A549 (cell line): Measurements from ENCODE around the gene IMP4. TPM values are rescaled to one million over a fixed set of nuclear protein-coding genes. Genes with fewer than 3 reads are reported as not detected.

Experiments
- ATAC-seq, 2 experiments: fragments of 200-7000 bp in 1 of 2; fragments of >200 bp in 1 of 2; cut with Nextera tagmentation in 1 of 2; cut with Tn5 transposase in 1 of 2; 3 replicates each; pipeline versions ENCODE4 v1.8.0 to v1.9.1; 2018 to 2020; ENCODE audit warnings: mild to moderate bottlenecking in 1 of 2, moderate library complexity in 1 of 2
- CTCF ChIA-PET: fragments of 300-600 bp; sonication (Branson Sonifier 250); formaldehyde crosslinking; extraction: SDS; loops from one replicate; lab custom pipeline; 2021; ENCODE audit warnings: antibody characterized with exemption, inconsistent platforms; lab: Yijun Ruan, JAX
- POLR2A ChIA-PET: fragments of 350-600 bp; formaldehyde crosslinking; extraction: SDS; loops from one replicate; lab custom pipeline; 2021; ENCODE audit warnings: antibody characterized with exemption, inconsistent platforms; lab: Yijun Ruan, JAX
- DNase-seq, 2 experiments: peaks; one replicate each; pipeline versions ENCODE4 v3.0.0 to v3.0.0-alpha.2; 2011 to 2016; ENCODE audit warnings: low read depth in 1 of 2, low spot score in 1 of 2
- FAIRE-seq: peaks from 2 replicates; lab custom pipeline; 2011; peaks lifted over from hg19 to GRCh38; lab: Jason Lieb, UNC
- H3K27ac ChIP-seq, 2 experiments: fragments of >200 bp; sonication (Bioruptor Twin); formaldehyde crosslinking; 3 replicates each; pipeline ENCODE4 v1.5.1; 2016 to 2017
- H3K4me1 ChIP-seq: fragments of >200 bp; sonication (Bioruptor Twin); formaldehyde crosslinking; 3 replicates; pipeline ENCODE4 v1.6.1; 2016
- H3K4me2 ChIP-seq: fragments of >200 bp; sonication (Bioruptor Twin); formaldehyde crosslinking; 3 replicates; pipeline ENCODE4 v1.6.1; 2016
- H3K4me3 ChIP-seq: fragments of >200 bp; sonication (Bioruptor Twin); formaldehyde crosslinking; 3 replicates; pipeline ENCODE4 v1.5.1; 2016
- H3K9me3 ChIP-seq: fragments of >200 bp; sonication (Bioruptor Twin); formaldehyde crosslinking; 3 replicates; pipeline ENCODE4 v1.6.1; 2016
- CBX2 ChIP-seq: fragments of 200-600 bp; sonication (generic); IDR thresholded peaks from 2 replicates; pipeline ENCODE4 v1.6.1; 2016; ENCODE audit warnings: low read depth, mild to moderate bottlenecking, borderline replicate concordance
- CBX8 ChIP-seq: fragments of 200-600 bp; sonication (generic); IDR thresholded peaks from 2 replicates; pipeline ENCODE4 v1.6.1; 2016
- CEBPB ChIP-seq, 2 experiments: fragments of >200 bp in 1 of 2; sonication (Bioruptor Twin) in 1 of 2; formaldehyde crosslinking in 1 of 2; IDR thresholded peaks; 2 replicates each; pipeline ENCODE4 v1.6.1; 2012 to 2016
- CHD2 ChIP-seq: fragments of 150-350 bp; IDR thresholded peaks from 2 replicates; pipeline ENCODE4 v1.6.1; 2014; ENCODE audit warnings: low read length; ENCODE audit not compliant: partially characterized antibody
- CHD4 ChIP-seq: fragments of 200-600 bp; sonication (generic); IDR thresholded peaks from 2 replicates; pipeline ENCODE4 v1.6.1; 2016; ENCODE audit warnings: antibody characterized with exemption, mild to moderate bottlenecking, borderline replicate concordance
- E2F6 ChIP-seq: IDR thresholded peaks from 2 replicates; pipeline ENCODE4 v1.6.1; 2012; ENCODE audit warnings: low read depth, borderline replicate concordance
- EHF ChIP-seq: fragments of 250-450 bp; sonication (Bioruptor Pico); IDR thresholded peaks from 2 replicates; pipeline ENCODE4 v1.5.0; 2020; ENCODE audit warnings: mild to moderate bottlenecking
- EP300 ChIP-seq, 2 experiments: fragments of >200 bp; sonication (Bioruptor Twin); formaldehyde crosslinking; IDR thresholded peaks; 2 replicates in 1 of 2; 3 replicates in 1 of 2; pipeline ENCODE4 v1.6.1; 2016 to 2017
- FOSB ChIP-seq: fragments of 250-450 bp; sonication (Bioruptor Pico); IDR thresholded peaks from 2 replicates; pipeline ENCODE4 v1.5.0; 2020; ENCODE audit warnings: mild to moderate bottlenecking, moderate library complexity
- FOXS1 ChIP-seq: fragments of 250-450 bp; sonication (Bioruptor Pico); IDR thresholded peaks from 2 replicates; pipeline ENCODE4 v1.5.0; 2020; ENCODE audit warnings: mild to moderate bottlenecking, moderate library complexity
- HDAC2 ChIP-seq: fragments of 200-600 bp; sonication (generic); IDR thresholded peaks from 2 replicates; pipeline ENCODE4 v1.6.1; 2016
- HOXB13 ChIP-seq: fragments of 250-450 bp; sonication (Bioruptor Pico); IDR thresholded peaks from 2 replicates; pipeline ENCODE4 v1.5.0; 2020; ENCODE audit warnings: low read depth, mild to moderate bottlenecking, moderate library complexity
- JUNB ChIP-seq: fragments of >200 bp; sonication (Bioruptor Twin); formaldehyde crosslinking; IDR thresholded peaks from 2 replicates; pipeline ENCODE4 v1.6.1; 2016
- KDM1A ChIP-seq: fragments of 200-600 bp; sonication (generic); IDR thresholded peaks from 2 replicates; pipeline ENCODE4 v1.6.1; 2016; ENCODE audit warnings: low read depth, mild to moderate bottlenecking
- MYC ChIP-seq: IDR thresholded peaks from 2 replicates; pipeline ENCODE4 v1.6.1; 2012; ENCODE audit warnings: mild to moderate bottlenecking, inconsistent platforms, low read length, improper control_type of control experiment, borderline replicate concordance
- NFE2L2 ChIP-seq: fragments of 150-350 bp; conservative IDR thresholded peaks from 2 replicates; pipeline ENCODE4 v1.6.1; 2014; ENCODE audit warnings: low read length
- NPAS2 ChIP-seq: fragments of 250-450 bp; sonication (Bioruptor Pico); IDR thresholded peaks from 2 replicates; pipeline ENCODE4 v1.8.0; 2022; ENCODE audit warnings: mild to moderate bottlenecking, moderate library complexity, borderline replicate concordance
- POLR2A ChIP-seq: IDR thresholded peaks from 2 replicates; pipeline ENCODE4 v1.6.1; 2012; ENCODE audit warnings: mild to moderate bottlenecking, low read length
- POLR2AphosphoS2 ChIP-seq: conservative IDR thresholded peaks from 2 replicates; pipeline ENCODE4 v1.6.1; 2012; ENCODE audit warnings: low read length, improper control_type of control experiment, inconsistent platforms
- RAD21 ChIP-seq, 2 experiments: fragments of >200 bp in 1 of 2; sonication (Bioruptor Twin) in 1 of 2; formaldehyde crosslinking in 1 of 2; IDR thresholded peaks in 1 of 2; conservative IDR thresholded peaks in 1 of 2; 2 replicates in 1 of 2; 3 replicates in 1 of 2; pipeline ENCODE4 v1.6.1; 2012 to 2018; ENCODE audit warnings: inconsistent platforms in 1 of 2
- RARB ChIP-seq: fragments of 250-450 bp; sonication (Bioruptor Pico); IDR thresholded peaks from 2 replicates; pipeline ENCODE4 v1.8.0; 2021; ENCODE audit warnings: mild to moderate bottlenecking, moderate library complexity
- RFX5 ChIP-seq: fragments of 450-650 bp; IDR thresholded peaks from 2 replicates; pipeline ENCODE4 v1.7.1; 2014; ENCODE audit warnings: antibody characterized with exemption, mild to moderate bottlenecking, moderate library complexity
- RNF2 ChIP-seq: fragments of 200-600 bp; sonication (generic); IDR thresholded peaks from 2 replicates; pipeline ENCODE4 v1.6.1; 2016; ENCODE audit warnings: low read depth, mild to moderate bottlenecking, antibody characterized with exemption, moderate library complexity, borderline replicate concordance
- SREBF2 ChIP-seq: fragments of 450-650 bp; IDR thresholded peaks from 2 replicates; pipeline ENCODE4 v1.6.1; 2014; ENCODE audit warnings: mild to moderate bottlenecking, moderate library complexity
- TFCP2L1 ChIP-seq: fragments of 250-450 bp; sonication (Bioruptor Pico); IDR thresholded peaks from 2 replicates; pipeline ENCODE4 v1.5.0; 2021; ENCODE audit warnings: mild to moderate bottlenecking
- TP53 ChIP-seq: fragments of 250-450 bp; sonication (Bioruptor Pico); IDR thresholded peaks from 2 replicates; pipeline ENCODE4 v1.5.0; 2021; ENCODE audit warnings: mild to moderate bottlenecking, moderate library complexity
- ZC3H11A ChIP-seq: fragments of 450-650 bp; IDR thresholded peaks from 2 replicates; pipeline ENCODE4 v1.6.1; 2014; ENCODE audit warnings: antibody characterized with exemption, mild to moderate bottlenecking
- ZFP36 ChIP-seq: fragments of 450-650 bp; IDR thresholded peaks from 2 replicates; pipeline ENCODE4 v1.6.1; 2014; ENCODE audit warnings: borderline replicate concordance; ENCODE audit not compliant: partially characterized antibody
- WGBS: methylation state at CpG from one replicate; pipeline ENCODE4 v1.1.6; 2017; ENCODE audit errors: missing lambda C conversion rate; 5-methylcytosine and 5-hydroxymethylcytosine counted together
- polyA plus RNA-seq, 4 experiments: library from polyadenylated mRNA; depleted of rRNA in 3 of 4; stranded (reverse); fragments of >200 nt; fragmentation: RNase III in 1 of 4; extraction: RNeasy Plus Mini Kit Qiagen cat#74134 plus additional on column Dnase treatment in 1 of 4; gene quantifications; 2 replicates in 3 of 4; 3 replicates in 1 of 4; pipeline ENCODE4 v1.2.3, GENCODE V29; 2011 to 2017
- TF ChIP-seq, protein P1 (sequence below): fragments of 150-350 bp; IDR thresholded peaks from 2 replicates; pipeline ENCODE4 v1.6.1; 2014; ENCODE audit warnings: low read depth, mild to moderate bottlenecking, low read length
- TF ChIP-seq, protein P2 (sequence below): fragments of 250-450 bp; sonication (Bioruptor Pico); IDR thresholded peaks from 2 replicates; pipeline ENCODE4 v1.5.0; 2020; ENCODE audit warnings: low read depth, mild to moderate bottlenecking, moderate library complexity
- TF ChIP-seq, protein P3 (sequence below): fragments of 450-650 bp; IDR thresholded peaks from 2 replicates; pipeline ENCODE4 v1.6.1; 2014; ENCODE audit warnings: antibody characterized with exemption

Gene IMP4
- polyA plus RNA-seq, 2 of the 4 experiments (the other 2 are of a cell fraction): 113 to 149 TPM

DNA sequence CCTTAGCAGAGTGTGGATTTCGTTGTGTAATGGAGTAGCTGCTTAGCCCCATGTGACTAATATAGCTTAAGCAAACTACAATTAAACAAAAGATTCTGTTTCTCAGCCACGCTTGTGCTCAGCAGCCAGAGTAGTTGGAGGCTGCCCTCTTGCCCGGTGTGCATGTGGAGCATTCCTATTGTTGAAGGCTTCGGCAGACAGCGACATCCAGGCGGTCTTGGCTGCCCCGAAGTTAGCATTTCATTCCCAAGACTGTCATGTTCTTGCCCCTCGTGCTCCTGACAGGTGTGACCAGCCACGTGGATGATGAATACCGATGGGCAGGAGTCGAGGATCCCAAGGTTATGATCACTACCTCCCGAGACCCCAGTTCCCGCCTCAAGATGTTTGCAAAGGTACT is 2.4 kb downstream of the IMP4 start (continued):
- no peak for TF ChIP-seq FOXS1

DNA sequence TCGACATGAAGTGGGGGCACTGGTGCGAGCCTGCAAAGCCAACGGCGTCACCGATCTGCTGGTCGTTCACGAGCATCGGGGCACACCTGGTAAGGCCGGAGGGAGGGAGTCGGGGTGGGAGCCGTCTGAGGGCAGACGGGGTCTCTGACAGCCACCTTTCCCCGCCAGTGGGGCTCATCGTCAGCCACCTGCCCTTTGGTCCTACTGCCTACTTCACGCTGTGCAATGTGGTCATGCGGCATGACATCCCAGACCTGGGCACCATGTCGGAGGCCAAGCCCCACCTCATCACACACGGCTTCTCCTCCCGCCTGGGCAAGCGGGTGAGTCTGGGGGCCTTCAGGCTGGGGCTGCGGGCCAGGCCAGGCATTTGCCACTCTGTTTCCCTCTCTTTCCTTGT is 2.9 kb downstream of the IMP4 start:
- ChIA-PET POLR2A (interaction anchor here (0.9 kb wide), 1 partner anchor 10 kb away, joined by 3 read pairs; the partner anchor contains the start of gene PTPN18), CTCF (interaction anchor here (1.4 kb wide), 1 partner anchor 10 kb away, joined by 6 read pairs; the partner anchor contains the start of gene PTPN18)
- no peak overlapping the region for H3K27ac ChIP-seq
- no peak for TF ChIP-seq ZFP36
- no peak for TF ChIP-seq CHD2
- TF ChIP-seq RFX5: no peak
- TF ChIP-seq E2F6: no peak
- TF ChIP-seq, protein P1, sequence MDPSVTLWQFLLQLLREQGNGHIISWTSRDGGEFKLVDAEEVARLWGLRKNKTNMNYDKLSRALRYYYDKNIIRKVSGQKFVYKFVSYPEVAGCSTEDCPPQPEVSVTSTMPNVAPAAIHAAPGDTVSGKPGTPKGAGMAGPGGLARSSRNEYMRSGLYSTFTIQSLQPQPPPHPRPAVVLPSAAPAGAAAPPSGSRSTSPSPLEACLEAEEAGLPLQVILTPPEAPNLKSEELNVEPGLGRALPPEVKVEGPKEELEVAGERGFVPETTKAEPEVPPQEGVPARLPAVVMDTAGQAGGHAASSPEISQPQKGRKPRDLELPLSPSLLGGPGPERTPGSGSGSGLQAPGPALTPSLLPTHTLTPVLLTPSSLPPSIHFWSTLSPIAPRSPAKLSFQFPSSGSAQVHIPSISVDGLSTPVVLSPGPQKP: no peak
- no peak for TF ChIP-seq SREBF2
- no peak for TF ChIP-seq MYC
- no peak for TF ChIP-seq CEBPB (IDR thresholded peaks at IDR 0.05)
- no peak for TF ChIP-seq TFCP2L1 (CRISPR knock-in tag)
- TF ChIP-seq, protein P2, sequence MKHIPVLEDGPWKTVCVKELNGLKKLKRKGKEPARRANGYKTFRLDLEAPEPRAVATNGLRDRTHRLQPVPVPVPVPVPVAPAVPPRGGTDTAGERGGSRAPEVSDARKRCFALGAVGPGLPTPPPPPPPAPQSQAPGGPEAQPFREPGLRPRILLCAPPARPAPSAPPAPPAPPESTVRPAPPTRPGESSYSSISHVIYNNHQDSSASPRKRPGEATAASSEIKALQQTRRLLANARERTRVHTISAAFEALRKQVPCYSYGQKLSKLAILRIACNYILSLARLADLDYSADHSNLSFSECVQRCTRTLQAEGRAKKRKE (CRISPR knock-in tag): no peak
- TF ChIP-seq POLR2AphosphoS2: no peak
- TF ChIP-seq RARB: no peak
- TF ChIP-seq JUNB: no peak
- no peak for TF ChIP-seq ZC3H11A
- no peak for TF ChIP-seq TP53 (CRISPR knock-in tag)
- no peak for TF ChIP-seq EHF
- TF ChIP-seq KDM1A: no peak
- TF ChIP-seq RAD21 (conservative IDR thresholded peaks at IDR 0.05 in 1 of 2, IDR thresholded peaks at IDR 0.05 in 1 of 2): no peak
- TF ChIP-seq RNF2: no peak
- no peak for TF ChIP-seq FOSB (CRISPR knock-in tag)
- H3K4me2 ChIP-seq: no peak overlapping the region
- FAIRE-seq (no peak), DNase-seq (no peak), ATAC-seq (no peak)
- no peaks in the 10 kb centered on the region for H3K9me3 ChIP-seq
- H3K4me1 ChIP-seq: peaks cover 14% of the 10 kb centered on the region; the same call in 2 of the 3 replicates
- H3K4me3 ChIP-seq: no peak overlapping the region
- 97% methylated on average over 21 of the region's 21 CpGs for whole genome bisulfite sequencing

GRCh38 chr2:130346041-130346740 is 3.5 kb downstream of the IMP4 start:
- Histone ChIP-seq H3K4me1 (peaks cover 10% of the 10 kb centered on the region; the same call in 2 of the 3 replicates), H3K4me2 (no peak overlapping the region), H3K9me3 (no peaks in the 10 kb centered on the region), H3K27ac (no peak overlapping the region), H3K4me3 (no peak overlapping the region)
- no peak for ATAC-seq
- ChIA-PET POLR2A (no interaction called here), CTCF (interaction anchor here (0.9 to 1.9 kb wide), 4 partner anchors 9 to 27 kb away, joined by 3 to 6 read pairs (median 4); partner anchors contain the start of gene PTPN18)
- no peak for TF ChIP-seq CBX2
- TF ChIP-seq NFE2L2: no peak
- TF ChIP-seq ZC3H11A: no peak
- TF ChIP-seq HOXB13 (CRISPR knock-in tag): no peak
- no peak for TF ChIP-seq SREBF2
- TF ChIP-seq CHD2: no peak
- no peak for TF ChIP-seq CBX8
- TF ChIP-seq, protein P1: no peak
- no peak for TF ChIP-seq POLR2A
- TF ChIP-seq, protein P3, sequence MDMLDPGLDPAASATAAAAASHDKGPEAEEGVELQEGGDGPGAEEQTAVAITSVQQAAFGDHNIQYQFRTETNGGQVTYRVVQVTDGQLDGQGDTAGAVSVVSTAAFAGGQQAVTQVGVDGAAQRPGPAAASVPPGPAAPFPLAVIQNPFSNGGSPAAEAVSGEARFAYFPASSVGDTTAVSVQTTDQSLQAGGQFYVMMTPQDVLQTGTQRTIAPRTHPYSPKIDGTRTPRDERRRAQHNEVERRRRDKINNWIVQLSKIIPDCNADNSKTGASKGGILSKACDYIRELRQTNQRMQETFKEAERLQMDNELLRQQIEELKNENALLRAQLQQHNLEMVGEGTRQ: no peak
- TF ChIP-seq HDAC2: no peak
- no peak for TF ChIP-seq NPAS2 (CRISPR knock-in tag)
- no peak for TF ChIP-seq MYC
- no peak for TF ChIP-seq CHD4
- no peak for TF ChIP-seq FOXS1
- TF ChIP-seq EP300 (IDR thresholded peaks at IDR 0.05): no peak
- 93% methylated on average over 18 of the region's 26 CpGs for WGBS
- no peak for FAIRE-seq
- DNase-seq: no peak
